RWPE2 (cell line): Measurements from ENCODE around the gene ACYP1.
A peak's percentile ranks its signal among the peaks of the same experiment; 100 is the strongest.

ENCODE experiments used
- ATAC-seq: fragments of 200-7000 bp; cut with Tn5 transposase; 3 replicates; pipeline ENCODE4 v1.9.1; 2021; ENCODE audit warnings: low read depth
- DNase-seq: peaks from one replicate; pipeline ENCODE4 v3.0.0-alpha.2; 2020; ENCODE audit warnings: low spot score
- H3K27ac ChIP-seq: fragments of 450-650 bp; 2 replicates; pipeline ENCODE4 v1.5.1; 2017; ENCODE audit warnings: mild to moderate bottlenecking; ENCODE audit not compliant: poor library complexity, severe bottlenecking
- H3K27me3 ChIP-seq: fragments of 250-450 bp; sonication (Bioruptor Pico); 2 replicates; pipeline ENCODE4 v1.5.1; 2021; ENCODE audit warnings: mild to moderate bottlenecking, moderate library complexity; ENCODE audit not compliant: insufficient read depth, poor library complexity, severe bottlenecking
- H3K36me3 ChIP-seq: fragments of 250-450 bp; sonication (Bioruptor Pico); 2 replicates; pipeline ENCODE4 v1.5.1; 2020; ENCODE audit warnings: low read depth, mild to moderate bottlenecking, moderate library complexity
- H3K4me1 ChIP-seq: fragments of 250-450 bp; sonication (Bioruptor Pico); 2 replicates; pipeline ENCODE4 v1.5.1; 2021; ENCODE audit warnings: mild to moderate bottlenecking, moderate library complexity; ENCODE audit not compliant: insufficient read depth, poor library complexity, severe bottlenecking
- H3K4me3 ChIP-seq: fragments of 250-450 bp; sonication (Bioruptor Pico); 2 replicates; pipeline ENCODE4 v1.5.1; 2021; ENCODE audit warnings: mild to moderate bottlenecking, moderate library complexity; ENCODE audit not compliant: severe bottlenecking
- H3K9me3 ChIP-seq: fragments of 250-450 bp; sonication (Bioruptor Pico); 2 replicates; pipeline ENCODE4 v1.5.1; 2021; ENCODE audit warnings: mild to moderate bottlenecking, moderate library complexity; ENCODE audit not compliant: severe bottlenecking
- CTCF ChIP-seq: fragments of 450-650 bp; IDR thresholded peaks from one replicate; pipeline ENCODE4 v1.5.1; 2017; ENCODE audit warnings: mild to moderate bottlenecking, moderate library complexity; ENCODE audit not compliant: poor library complexity, severe bottlenecking

Gene ACYP1

GRCh38 chr14:75015496-75015895 is 48.3 kb downstream of the ACYP1 start:
- Histone ChIP-seq H3K27me3 (no peaks in the 10 kb centered on the region), H3K36me3 (peaks cover 76% of the 10 kb centered on the region), H3K4me3 (no peak overlapping the region), H3K27ac (no peak overlapping the region), H3K9me3 (no peaks in the 10 kb centered on the region), H3K4me1 (peaks cover 3% of the 10 kb centered on the region)
- DNase-seq, result no peak
- TF ChIP-seq CTCF, result no peak
- no peak for ATAC-seq

- Histone ChIP-seq H3K4me1 (peaks cover 3% of the 10 kb centered on the region), H3K4me3 (no peak overlapping the region), H3K27me3 (no peaks in the 10 kb centered on the region), H3K9me3 (no peaks in the 10 kb centered on the region), H3K27ac (no peak overlapping the region), H3K36me3 (peaks cover 75% of the 10 kb centered on the region)
- no peak for TF ChIP-seq CTCF
- no peak for ATAC-seq
- DNase-seq, result no peak
Observed at GRCh38 chr14:75013290-75013689, 50.5 kb downstream of the ACYP1 start.

- Histone ChIP-seq H3K9me3 (no peaks in the 10 kb centered on the region), H3K36me3 (peaks cover 75% of the 10 kb centered on the region), H3K4me1 (peaks cover 3% of the 10 kb centered on the region), H3K4me3 (no peak overlapping the region), H3K27ac (peak overlapping the region; percentile 3), H3K27me3 (no peaks in the 10 kb centered on the region)
- TF ChIP-seq CTCF, result no peak
- DNase-seq (no peak), ATAC-seq (peak; percentile 79)
Observed at GRCh38 chr14:75011356-75011994, 52.3 kb downstream of the ACYP1 start.

GRCh38 chr14:75010472-75011093 is 53.2 kb downstream of the ACYP1 start:
- no peak for ATAC-seq
- Histone ChIP-seq H3K4me3 (no peak overlapping the region), H3K4me1 (peaks cover 6% of the 10 kb centered on the region), H3K27me3 (no peaks in the 10 kb centered on the region), H3K9me3 (no peaks in the 10 kb centered on the region), H3K36me3 (peaks cover 75% of the 10 kb centered on the region), H3K27ac (no peak overlapping the region)
- DNase-seq, result no peak
- TF ChIP-seq CTCF, result no peak

GRCh38 chr14:75009176-75009575 is 54.6 kb downstream of the ACYP1 start:
- H3K4me3 ChIP-seq, result no peak overlapping the region
- peaks cover 73% of the 10 kb centered on the region for H3K36me3 ChIP-seq

More at GRCh38 chr14:75009176-75009575, 54.6 kb downstream of the ACYP1 start:
- DNase-seq (no peak), ATAC-seq (no peak)
- Histone ChIP-seq H3K27ac (no peak overlapping the region), H3K4me1 (peaks cover 15% of the 10 kb centered on the region), H3K27me3 (no peaks in the 10 kb centered on the region), H3K9me3 (no peaks in the 10 kb centered on the region)
- TF ChIP-seq CTCF, result no peak
